Suprapubic skin (tissue), 4 donors: ENCODE results near the gene SYK.

Experiments used
- CTCF ChIP-seq, 2 donors: fragments of 200-600 bp in 1 of 2; fragments of 450-650 bp in 1 of 2; sonication (generic) in 1 of 2; IDR thresholded peaks; one replicate each; pipeline ENCODE4 v1.5.1; 2016 to 2019; ENCODE audit warnings: antibody characterized with exemption in 2 of 2, mild to moderate bottlenecking in 1 of 2, moderate library complexity in 1 of 2
- EP300 ChIP-seq: sonication (generic); formaldehyde crosslinking; IDR thresholded peaks from one replicate; pipeline ENCODE4 v1.6.1; 2017; ENCODE audit warnings: antibody characterized with exemption
- POLR2A ChIP-seq, 2 donors: fragments of 450-650 bp; IDR thresholded peaks; one replicate each; pipeline ENCODE4 v1.6.1; 2017; ENCODE audit warnings: antibody characterized with exemption in 2 of 2, mild to moderate bottlenecking in 2 of 2, moderate library complexity in 2 of 2
- POLR2AphosphoS5 ChIP-seq, 3 donors: sonication (generic); formaldehyde crosslinking; IDR thresholded peaks; one replicate each; pipeline ENCODE4 v1.6.1; 2017; ENCODE audit warnings: antibody characterized with exemption in 3 of 3

DNA sequence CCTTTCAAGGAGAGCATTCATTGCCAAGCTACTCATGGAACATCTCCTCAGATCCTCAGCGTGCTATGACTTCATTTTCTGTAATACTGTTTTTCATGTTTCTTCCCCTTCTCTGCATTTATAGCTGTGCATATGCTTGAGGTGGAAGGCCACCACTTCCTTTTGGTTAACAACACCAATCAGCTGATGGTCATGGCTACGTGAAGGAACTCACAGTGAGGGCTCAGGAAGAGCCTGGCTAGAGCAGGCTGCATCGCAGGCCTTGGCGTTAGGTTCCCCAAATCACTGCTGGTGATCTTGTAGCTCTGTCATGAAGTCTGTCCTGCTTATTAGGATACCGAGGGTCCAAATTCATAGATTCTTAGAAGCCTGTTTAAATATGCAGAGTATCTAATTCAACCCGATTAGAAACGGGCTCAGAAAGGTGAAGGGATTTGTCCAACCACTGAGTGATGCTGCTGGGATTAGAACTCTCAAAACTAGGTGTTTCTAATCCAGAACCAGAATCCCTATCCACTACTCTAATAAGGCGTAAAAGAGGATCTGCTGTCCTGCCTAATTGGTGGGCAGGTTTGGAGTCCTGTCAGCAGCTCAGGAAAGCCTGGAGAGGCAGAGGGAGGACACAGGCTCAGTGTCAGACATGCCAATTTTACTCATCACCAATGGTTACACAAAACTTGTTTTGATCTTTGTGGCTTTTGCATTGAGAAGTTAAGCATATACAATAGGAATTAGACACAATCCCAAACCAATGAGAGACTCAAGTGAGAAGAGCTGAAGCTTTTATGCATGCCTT is 7.5 kb downstream of the SYK start:
- TF ChIP-seq POLR2A (IDR thresholded peaks at IDR 0.05) (no peak), POLR2AphosphoS5 (IDR thresholded peaks at IDR 0.05) (no peak), CTCF (IDR thresholded peaks at IDR 0.05) (no peak), EP300 (no peak)
